Measurements from ENCODE around the gene ZCCHC17. TPM values are rescaled to one million over a fixed set of nuclear protein-coding genes. Genes with fewer than 3 reads are reported as not detected.

ZCCHC17 gene
- total and polyA plus RNA-seq, 7 donors = 9.6 to 48.8 (median 16.4) TPM

GRCh38 chr1:31387612-31388011, 90.8 kb downstream of the ZCCHC17 start:
- no peak overlapping the region for H3K4me3 ChIP-seq
- no peak overlapping the region for H3K27ac ChIP-seq
- H3K27me3 ChIP-seq (ENCODE audit: insufficient read depth in 3 of 3, low read length in 2 of 3) = no peaks in the 10 kb centered on the region
- no peak for DNase-seq
- TF ChIP-seq CTCF (IDR thresholded peaks at IDR 0.05) = no peak
- WGBS, 3 donors = 63 to 70% (median 66%) methylated on average over 10 of the region's 10 CpGs
- no peaks in the 10 kb centered on the region for H3K36me3 ChIP-seq (ENCODE audit: insufficient read depth in 1 of 2, low read depth in 1 of 2)
- intact Hi-C loops (cut with DNase I) = no loop called here
- peaks cover 30% of the 10 kb centered on the region for H3K4me1 ChIP-seq
- H3K9me3 ChIP-seq = no peaks in the 10 kb centered on the region
- ATAC-seq = no peak

- Histone ChIP-seq H3K27ac (no peak overlapping the region), H3K27me3 (ENCODE audit: insufficient read depth in 3 of 3, low read length in 2 of 3) (no peaks in the 10 kb centered on the region), H3K4me1 (peaks cover 15% of the 10 kb centered on the region), H3K9me3 (no peaks in the 10 kb centered on the region), H3K36me3 (ENCODE audit: insufficient read depth in 1 of 2, low read depth in 1 of 2) (no peaks in the 10 kb centered on the region), H3K4me3 (no peak overlapping the region)
- intact Hi-C loops (cut with DNase I) = loop anchor here in 1 of 2 donors (5.0 kb wide), 1 partner anchor 158 kb away; no protein-coding TSS in a partner anchor
- TF ChIP-seq CTCF (IDR thresholded peaks at IDR 0.05) = no peak
- ATAC-seq (no peak), DNase-seq (no peak)
- 92 to 93% (median 93%) methylated on average over 7 of the region's 7 CpGs for WGBS, 3 donors
Measured at GRCh38 chr1:31389616-31390015, 92.8 kb downstream of the ZCCHC17 start.

- peaks cover 12% of the 10 kb centered on the region for H3K4me1 ChIP-seq
- no peaks in the 10 kb centered on the region for H3K36me3 ChIP-seq (ENCODE audit: insufficient read depth in 1 of 2, low read depth in 1 of 2)
- intact Hi-C loops (cut with DNase I) = loop anchor here in 1 of 2 donors (5.0 kb wide), 1 partner anchor 157 kb away; no protein-coding TSS in a partner anchor
- 88 to 93% (median 92%) methylated on average over 7 of the region's 7 CpGs for WGBS, 3 donors
- H3K9me3 ChIP-seq = no peaks in the 10 kb centered on the region
- no peak for DNase-seq
- ATAC-seq = no peak
- no peaks in the 10 kb centered on the region for H3K27me3 ChIP-seq (ENCODE audit: insufficient read depth in 3 of 3, low read length in 2 of 3)
- H3K4me3 ChIP-seq = no peak overlapping the region
- no peak overlapping the region for H3K27ac ChIP-seq
- no peak for TF ChIP-seq CTCF (IDR thresholded peaks at IDR 0.05)
Measured at GRCh38 chr1:31390071-31390470, 93.2 kb downstream of the ZCCHC17 start.

- no peak for TF ChIP-seq CTCF (IDR thresholded peaks at IDR 0.05)
Measured at GRCh38 chr1:31393463-31393862, 96.6 kb downstream of the ZCCHC17 start.

More at GRCh38 chr1:31393463-31393862, 96.6 kb downstream of the ZCCHC17 start:
- H3K4me1 ChIP-seq = peaks cover 5% of the 10 kb centered on the region
- H3K4me3 ChIP-seq = no peak overlapping the region
- no peaks in the 10 kb centered on the region for H3K36me3 ChIP-seq (ENCODE audit: insufficient read depth in 1 of 2, low read depth in 1 of 2)
- no peaks in the 10 kb centered on the region for H3K9me3 ChIP-seq
- H3K27me3 ChIP-seq (ENCODE audit: insufficient read depth in 3 of 3, low read length in 2 of 3) = no peaks in the 10 kb centered on the region
- intact Hi-C loops (cut with DNase I) = loop anchor here in 1 of 2 donors (5.0 kb wide), 1 partner anchor 154 kb away; no protein-coding TSS in a partner anchor
- ATAC-seq (no peak), DNase-seq (no peak)
- H3K27ac ChIP-seq = peak overlapping the region; percentile 86

Measured in psoas muscle (tissue), 8 donors.